ENCODE measurements around the gene CDH12. TPM values are rescaled to one million over a fixed set of nuclear protein-coding genes. Genes with fewer than 3 reads are reported as not detected.

Gene CDH12
- total and polyA plus RNA-seq, 2 donors (not counting 3 experiments of a cell fraction or from before 2014, with no cell fraction given): 0.03 TPM; not detected in 1

DNA sequence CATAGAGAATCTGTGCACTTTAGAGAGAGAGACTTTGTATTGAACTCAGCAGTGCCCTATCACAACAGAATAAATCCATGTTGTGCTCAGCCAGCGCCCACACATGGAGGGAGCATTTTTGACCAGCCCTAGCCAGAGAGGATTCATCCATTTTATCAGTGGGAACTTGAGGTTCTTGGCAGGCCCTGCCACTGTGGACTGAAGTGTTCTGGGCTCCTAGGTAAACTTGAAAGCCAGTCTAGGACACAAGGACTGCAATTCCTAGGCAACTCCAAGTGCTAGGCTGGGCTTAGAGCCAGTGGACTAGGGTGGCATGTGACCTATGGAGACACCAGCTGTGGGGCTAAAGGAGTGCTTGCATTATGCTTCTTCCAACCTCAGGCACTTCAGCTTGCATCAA, 523.5 kb downstream of the CDH12 start:
- H4K20me1 ChIP-seq (replicated peaks; ENCODE audit: control insufficient read depth, extremely low read depth, insufficient read depth, low read length): no peaks in the 10 kb centered on the region
- H3K27me3 ChIP-seq (ENCODE audit: control insufficient read depth in 2 of 2, insufficient read depth in 2 of 2, low read length in 2 of 2): no peaks in the 10 kb centered on the region
- H3K4me2 ChIP-seq (ENCODE audit: insufficient read depth, low read length): no peak overlapping the region
- H3K4me1 ChIP-seq (ENCODE audit: control insufficient read depth, extremely low read depth, insufficient read depth, low read length): no peaks in the 10 kb centered on the region
- no peak overlapping the region for H3K4me3 ChIP-seq (replicated peaks in 1 of 3; ENCODE audit: insufficient read depth in 1 of 3, low read depth in 1 of 3, low read length in 3 of 3)
- no peak overlapping the region for H2AFZ ChIP-seq (ENCODE audit: low read depth, low read length)
- H3K9ac ChIP-seq (replicated peaks; ENCODE audit: extremely low read depth, insufficient read depth, low read length): no peak overlapping the region
- H3K9me1 ChIP-seq (replicated peaks; ENCODE audit: control insufficient read depth, extremely low read depth, insufficient read depth, low read length): no peaks in the 10 kb centered on the region
- FAIRE-seq (no peak), DNase-seq (ENCODE audit: low read depth, low spot score) (no peak)
- H3K36me3 ChIP-seq (ENCODE audit: control insufficient read depth in 2 of 2, extremely low read depth in 1 of 2, insufficient read depth in 2 of 2, low read length in 2 of 2): no peaks in the 10 kb centered on the region
- intact Hi-C loops (cut with micrococcal nuclease) (no loop called here), dilution Hi-C loops (cut with MboI; ENCODE audit: extremely low pct_ligation_motif_present, low sequenced_read_pairs) (no loop called here)
- TF ChIP-seq POLR2AphosphoS5 (IDR thresholded peaks at IDR 0.05; ENCODE audit: insufficient read depth, low read depth, low read length) (no peak), JUN (IDR thresholded peaks at IDR 0.05; ENCODE audit: borderline replicate concordance, insufficient read depth, insufficient read length, low read depth) (no peak)
- ChIA-PET POLR2A (no interaction called here), CTCF (no interaction called here)
- H3K79me2 ChIP-seq (ENCODE audit: control insufficient read depth, insufficient read depth, low read length): no peaks in the 10 kb centered on the region
- BruUV-seq (replicated peaks): no TSS peak
- no peaks in the 10 kb centered on the region for H3K9me3 ChIP-seq (replicated peaks; ENCODE audit: control insufficient read depth, insufficient read depth, low read length)
- H3K27ac ChIP-seq (ENCODE audit: insufficient read depth, low read depth, low read length): no peak overlapping the region

DNA sequence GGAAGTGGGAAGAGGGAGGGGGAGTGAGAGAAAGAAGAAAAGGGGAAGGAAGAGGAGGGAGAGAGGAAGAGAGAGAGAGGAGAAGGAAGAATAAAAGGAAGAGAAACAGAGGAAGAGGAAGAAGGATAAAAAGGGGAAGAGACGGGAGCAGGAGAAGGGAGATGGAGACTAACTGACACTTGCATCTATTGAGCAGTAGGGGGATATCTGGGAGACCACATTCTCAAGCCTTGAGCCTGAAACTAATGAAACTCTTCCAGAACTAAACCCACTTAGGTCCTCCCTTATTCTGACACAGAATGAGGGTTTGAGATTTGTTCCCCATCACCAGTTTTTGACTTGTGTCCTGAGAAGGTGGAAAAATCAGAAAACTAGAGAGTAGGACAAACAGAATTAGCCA, 533.3 kb downstream of the CDH12 start:
- Histone ChIP-seq H3K27ac (ENCODE audit: insufficient read depth, low read depth, low read length) (no peak overlapping the region), H3K9me3 (replicated peaks; ENCODE audit: control insufficient read depth, insufficient read depth, low read length) (no peaks in the 10 kb centered on the region), H2AFZ (ENCODE audit: low read depth, low read length) (no peak overlapping the region), H3K4me3 (replicated peaks in 1 of 3; ENCODE audit: insufficient read depth in 1 of 3, low read depth in 1 of 3, low read length in 3 of 3) (no peak overlapping the region), H4K20me1 (replicated peaks; ENCODE audit: control insufficient read depth, extremely low read depth, insufficient read depth, low read length) (no peaks in the 10 kb centered on the region), H3K4me1 (ENCODE audit: control insufficient read depth, extremely low read depth, insufficient read depth, low read length) (no peaks in the 10 kb centered on the region), H3K36me3 (ENCODE audit: control insufficient read depth in 2 of 2, extremely low read depth in 1 of 2, insufficient read depth in 2 of 2, low read length in 2 of 2) (no peaks in the 10 kb centered on the region), H3K27me3 (ENCODE audit: control insufficient read depth in 2 of 2, insufficient read depth in 2 of 2, low read length in 2 of 2) (no peaks in the 10 kb centered on the region), H3K9ac (replicated peaks; ENCODE audit: extremely low read depth, insufficient read depth, low read length) (no peak overlapping the region), H3K79me2 (ENCODE audit: control insufficient read depth, insufficient read depth, low read length) (no peaks in the 10 kb centered on the region), H3K4me2 (ENCODE audit: insufficient read depth, low read length) (no peak overlapping the region), H3K9me1 (replicated peaks; ENCODE audit: control insufficient read depth, extremely low read depth, insufficient read depth, low read length) (no peaks in the 10 kb centered on the region)
- intact Hi-C loops (cut with micrococcal nuclease) (no loop called here), dilution Hi-C loops (cut with MboI; ENCODE audit: extremely low pct_ligation_motif_present, low sequenced_read_pairs) (no loop called here)
- no TSS peak for BruUV-seq (replicated peaks)
- no peak for DNase-seq (ENCODE audit: low read depth, low spot score)
- ChIA-PET CTCF (no interaction called here), POLR2A (no interaction called here)
- TF ChIP-seq GATA2 (IDR thresholded peaks at IDR 0.05; ENCODE audit: insufficient read depth, insufficient read length, low read depth, low read length): no peak
- no peak for TF ChIP-seq FOS (IDR thresholded peaks at IDR 0.05; ENCODE audit: borderline replicate concordance, insufficient read depth, low read length)
- TF ChIP-seq EZH2 (IDR thresholded peaks at IDR 0.05; ENCODE audit: borderline replicate concordance, low read depth, low read length, severe bottlenecking): no peak
- no peak for TF ChIP-seq POLR2A (IDR thresholded peaks at IDR 0.05; ENCODE audit: low read depth, low read length)
- TF ChIP-seq POLR2AphosphoS5 (IDR thresholded peaks at IDR 0.05; ENCODE audit: insufficient read depth, low read depth, low read length): no peak
- TF ChIP-seq CTCF (IDR thresholded peaks at IDR 0.05; ENCODE audit: extremely low read depth in 1 of 2, insufficient read depth in 1 of 2, low read depth in 1 of 2, low read length in 2 of 2): no peak
- TF ChIP-seq MYC (IDR thresholded peaks at IDR 0.05; ENCODE audit: low read depth, low read length): no peak
- TF ChIP-seq MAX (IDR thresholded peaks at IDR 0.05; ENCODE audit: insufficient read depth, insufficient read length): no peak
- TF ChIP-seq JUN (IDR thresholded peaks at IDR 0.05; ENCODE audit: borderline replicate concordance, insufficient read depth, insufficient read length, low read depth): no peak
- FAIRE-seq: no peak

All from endothelial cell of umbilical vein (primary cell).